Natural killer cell (primary cell): ENCODE results near the gene PHLDB1. TPM values are rescaled to one million over a fixed set of nuclear protein-coding genes. Genes with fewer than 3 reads are reported as not detected.

Experiments
- ATAC-seq, 3 donors: fragments of 150-1000 bp in 2 of 3; fragments of 200-7000 bp in 1 of 3; cut with Tn5 transposase; 1 replicate in 1 of 3; 2 replicates in 2 of 3; pipeline ENCODE4 v1.10.0; 2021; ENCODE audit warnings: mild to moderate bottlenecking in 2 of 3, moderate library complexity in 2 of 3
- DNase-seq, 2 donors: peaks; one replicate each; pipeline versions ENCODE4 v3.0.0 to v3.0.0-alpha.2; 2013 to 2021; ENCODE audit warnings: mixed read lengths in 1 of 2
- H3K27ac ChIP-seq: one replicate; pipeline ENCODE4 v1.5.1; 2013; ENCODE audit warnings: mild to moderate bottlenecking, low read length
- H3K27me3 ChIP-seq: one replicate; pipeline ENCODE4 v1.6.1; 2013; ENCODE audit warnings: low read length; ENCODE audit not compliant: control insufficient read depth, insufficient read depth
- H3K36me3 ChIP-seq: one replicate; pipeline ENCODE4 v1.6.1; 2013; ENCODE audit warnings: low read length; ENCODE audit not compliant: control insufficient read depth, insufficient read depth
- H3K4me1 ChIP-seq: one replicate; pipeline ENCODE4 v1.6.1; 2013; ENCODE audit warnings: low read length; ENCODE audit not compliant: control insufficient read depth, insufficient read depth
- H3K4me3 ChIP-seq: one replicate; pipeline ENCODE4 v1.5.1; 2013; ENCODE audit warnings: low read length
- H3K9me3 ChIP-seq: one replicate; pipeline ENCODE4 v1.6.1; 2013; ENCODE audit warnings: low read length; ENCODE audit not compliant: control insufficient read depth, insufficient read depth
- H3K27ac Mint-ChIP-seq, 2 donors: one replicate each; pipeline ENCODE4 v1.8.0; 2022; ENCODE audit warnings: mild to moderate bottlenecking in 2 of 2, mixed read lengths in 2 of 2, moderate library complexity in 1 of 2
- H3K27me3 Mint-ChIP-seq, 2 donors: one replicate each; pipeline ENCODE4 v1.8.0; 2022; ENCODE audit warnings: low read depth in 2 of 2, mixed read lengths in 2 of 2
- H3K36me3 Mint-ChIP-seq: one replicate; pipeline ENCODE4 v1.8.0; 2022; ENCODE audit warnings: mixed read lengths
- H3K4me1 Mint-ChIP-seq, 2 donors: one replicate each; pipeline ENCODE4 v1.8.0; 2022; ENCODE audit warnings: mixed read lengths in 2 of 2
- H3K4me3 Mint-ChIP-seq: one replicate; pipeline ENCODE4 v1.8.0; 2022; ENCODE audit warnings: mild to moderate bottlenecking, moderate library complexity, mixed read lengths
- H3K9me3 Mint-ChIP-seq, 2 donors: one replicate each; pipeline ENCODE4 v1.8.0; 2022; ENCODE audit warnings: mixed read lengths in 2 of 2
- CTCF ChIP-seq: fragments of 200-600 bp; IDR thresholded peaks from one replicate; pipeline ENCODE4 v1.8.0; 2022; ENCODE audit warnings: antibody characterized with exemption
- WGBS: methylation state at CpG from one replicate; pipeline ENCODE4 v1.1.7; 2013; ENCODE audit warnings: missing lambda C conversion rate; ENCODE audit not compliant: insufficient coverage; 5-methylcytosine and 5-hydroxymethylcytosine counted together
- intact Hi-C: fragments of 100-400 bp; cut with micrococcal nuclease; formaldehyde crosslinking; loops from one replicate; pipeline ENCODE4 v1.14.2; 2022
- total RNA-seq, 4 donors: library from RNA; stranded (reverse); fragments of 120-200 nt in 1 of 4; gene quantifications; one replicate each; pipeline versions ENCODE4 v1.2.3 to v1.2.4, GENCODE V29; 2013 to 2022

PHLDB1 gene
- total RNA-seq, 3 donors from 2014 or later (not counting 1 experiment from before 2014, with no cell fraction given), result 0.75 to 1.1 (median 0.95) TPM

- no peaks in the 10 kb centered on the region for H3K36me3 ChIP-seq
- no peak for TF ChIP-seq CTCF
- H3K9me3 ChIP-seq, result no peaks in the 10 kb centered on the region
- no peaks in the 10 kb centered on the region for H3K4me1 ChIP-seq
- no peak for DNase-seq
- no peak for ATAC-seq
- intact Hi-C loops, result no loop called here
- Mint-ChIP-seq H3K36me3 (no peaks in the 10 kb centered on the region), H3K27me3 (peaks cover 0 to 2% of the 10 kb centered on the region in 2 donors), H3K9me3 (no peaks in the 10 kb centered on the region), H3K4me3 (no peak overlapping the region), H3K4me1 (no peaks in the 10 kb centered on the region), H3K27ac (no peak overlapping the region)
- no peaks in the 10 kb centered on the region for H3K27me3 ChIP-seq
- 69% methylated on average over 5 of the region's 5 CpGs for WGBS
- no peak overlapping the region for H3K4me3 ChIP-seq
- H3K27ac ChIP-seq, result no peak overlapping the region
Observed at GRCh38 chr11:118628861-118629549, 21.6 kb downstream of the PHLDB1 start.

- ATAC-seq (no peak), DNase-seq (no peak)
- TF ChIP-seq CTCF, result no peak
- H3K4me3 ChIP-seq, result no peak overlapping the region
- Mint-ChIP-seq H3K27ac (no peak overlapping the region), H3K4me3 (no peak overlapping the region), H3K4me1 (no peaks in the 10 kb centered on the region), H3K27me3 (peaks cover 0 to 2% of the 10 kb centered on the region in 2 donors), H3K36me3 (no peaks in the 10 kb centered on the region), H3K9me3 (no peaks in the 10 kb centered on the region)
- intact Hi-C loops, result no loop called here
- no peaks in the 10 kb centered on the region for H3K9me3 ChIP-seq
- no peaks in the 10 kb centered on the region for H3K4me1 ChIP-seq
- no peaks in the 10 kb centered on the region for H3K36me3 ChIP-seq
- WGBS, result 81% methylated on average over 4 of the region's 6 CpGs
- H3K27ac ChIP-seq, result no peak overlapping the region
- H3K27me3 ChIP-seq, result no peaks in the 10 kb centered on the region
Observed at GRCh38 chr11:118629761-118630661, 22.6 kb downstream of the PHLDB1 start.

GRCh38 chr11:118631142-118631909 is 23.9 kb downstream of the PHLDB1 start:
- no peak overlapping the region for H3K4me3 ChIP-seq
- no peaks in the 10 kb centered on the region for H3K4me1 Mint-ChIP-seq
- no peak overlapping the region for H3K27ac Mint-ChIP-seq
- 96% methylated on average over 13 of the region's 14 CpGs for WGBS
- H3K9me3 Mint-ChIP-seq, result no peaks in the 10 kb centered on the region
- no peaks in the 10 kb centered on the region for H3K9me3 ChIP-seq
- DNase-seq (no peak), ATAC-seq (no peak)
- no peak for TF ChIP-seq CTCF
- peaks cover 0 to 2% of the 10 kb centered on the region in 2 donors for H3K27me3 Mint-ChIP-seq
- H3K4me3 Mint-ChIP-seq, result no peak overlapping the region
- no peak overlapping the region for H3K27ac ChIP-seq
- no peaks in the 10 kb centered on the region for H3K36me3 ChIP-seq
- no peaks in the 10 kb centered on the region for H3K27me3 ChIP-seq
- H3K4me1 ChIP-seq, result no peaks in the 10 kb centered on the region
- H3K36me3 Mint-ChIP-seq, result no peaks in the 10 kb centered on the region
- intact Hi-C loops, result no loop called here
